Measurements from ENCODE around the gene GPI. TPM values are rescaled to one million over a fixed set of nuclear protein-coding genes. Genes with fewer than 3 reads are reported as not detected.

The GPI gene
- total and polyA plus RNA-seq, 2 donors (not counting 3 experiments of a cell fraction or from before 2014, with no cell fraction given): 131 to 273 TPM

DNA sequence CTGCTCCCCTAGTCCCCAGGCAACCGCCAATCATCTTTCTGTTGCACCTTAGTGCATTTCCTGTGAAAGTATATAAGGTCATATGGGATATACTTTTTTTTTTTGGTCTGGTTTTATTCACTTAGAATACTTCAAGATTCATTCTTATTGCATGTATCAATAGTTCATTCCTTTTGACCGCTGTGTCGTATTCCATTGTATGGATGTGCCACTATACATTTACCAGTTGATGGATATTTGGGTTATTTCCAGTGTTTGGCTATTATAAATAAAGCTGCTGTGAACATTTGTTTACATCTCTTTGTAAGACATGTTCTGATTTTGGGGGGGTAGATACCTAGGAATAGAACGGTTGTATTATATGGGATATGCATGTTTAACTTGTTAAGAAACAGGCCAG lies 53.3 kb downstream of the GPI start:
- Histone ChIP-seq H2AFZ (ENCODE audit: low read depth, low read length) (no peak overlapping the region), H3K27ac (ENCODE audit: insufficient read depth, low read depth, low read length) (no peak overlapping the region), H3K36me3 (ENCODE audit: control insufficient read depth in 2 of 2, extremely low read depth in 1 of 2, insufficient read depth in 2 of 2, low read length in 2 of 2) (peaks cover 0 to 7% of the 10 kb centered on the region in 2 experiments), H4K20me1 (replicated peaks; ENCODE audit: control insufficient read depth, extremely low read depth, insufficient read depth, low read length) (no peaks in the 10 kb centered on the region), H3K9ac (replicated peaks; ENCODE audit: extremely low read depth, insufficient read depth, low read length) (no peak overlapping the region), H3K4me3 (replicated peaks in 1 of 3; ENCODE audit: insufficient read depth in 1 of 3, low read depth in 1 of 3, low read length in 3 of 3) (no peak overlapping the region), H3K79me2 (ENCODE audit: control insufficient read depth, insufficient read depth, low read length) (peaks cover 3% of the 10 kb centered on the region), H3K9me1 (replicated peaks; ENCODE audit: control insufficient read depth, extremely low read depth, insufficient read depth, low read length) (no peaks in the 10 kb centered on the region), H3K9me3 (replicated peaks; ENCODE audit: control insufficient read depth, insufficient read depth, low read length) (no peaks in the 10 kb centered on the region), H3K27me3 (ENCODE audit: control insufficient read depth in 2 of 2, insufficient read depth in 2 of 2, low read length in 2 of 2) (no peaks in the 10 kb centered on the region), H3K4me2 (ENCODE audit: insufficient read depth, low read length) (no peak overlapping the region), H3K4me1 (ENCODE audit: control insufficient read depth, extremely low read depth, insufficient read depth, low read length) (no peaks in the 10 kb centered on the region)
- intact Hi-C loops (cut with micrococcal nuclease): no loop called here
- DNase-seq (ENCODE audit: low read depth, low spot score) (no peak), FAIRE-seq (no peak)
- no TSS peak for BruUV-seq (replicated peaks)
- POLR2A ChIA-PET: no interaction called here
- CTCF ChIA-PET: no interaction called here
- TF ChIP-seq FOS (IDR thresholded peaks at IDR 0.05; ENCODE audit: borderline replicate concordance, insufficient read depth, low read length) (no peak), MYC (IDR thresholded peaks at IDR 0.05; ENCODE audit: low read depth, low read length) (no peak), JUN (IDR thresholded peaks at IDR 0.05; ENCODE audit: borderline replicate concordance, insufficient read depth, insufficient read length, low read depth) (no peak), EZH2 (IDR thresholded peaks at IDR 0.05; ENCODE audit: borderline replicate concordance, low read depth, low read length, severe bottlenecking) (no peak), GATA2 (IDR thresholded peaks at IDR 0.05; ENCODE audit: insufficient read depth, insufficient read length, low read depth, low read length) (no peak), POLR2A (IDR thresholded peaks at IDR 0.05; ENCODE audit: low read depth, low read length) (no peak), POLR2AphosphoS5 (IDR thresholded peaks at IDR 0.05; ENCODE audit: insufficient read depth, low read depth, low read length) (no peak), CTCF (IDR thresholded peaks at IDR 0.05; ENCODE audit: extremely low read depth in 1 of 2, insufficient read depth in 1 of 2, low read depth in 1 of 2, low read length in 2 of 2) (no peak)
- TF ChIP-seq, protein P1, sequence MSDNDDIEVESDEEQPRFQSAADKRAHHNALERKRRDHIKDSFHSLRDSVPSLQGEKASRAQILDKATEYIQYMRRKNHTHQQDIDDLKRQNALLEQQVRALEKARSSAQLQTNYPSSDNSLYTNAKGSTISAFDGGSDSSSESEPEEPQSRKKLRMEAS (IDR thresholded peaks at IDR 0.05; ENCODE audit: insufficient read depth, insufficient read length): no peak
- dilution Hi-C loops (cut with MboI; ENCODE audit: extremely low pct_ligation_motif_present, low sequenced_read_pairs): no loop called here
